GM12865 (cell line): ENCODE data around the gene SDF4.

Source experiments
- DNase-seq: peaks from one replicate; pipeline ENCODE4 v3.0.0; 2010; ENCODE audit warnings: low read depth
- H3K4me3 ChIP-seq: 2 replicates; pipeline ENCODE4 v1.5.1; 2011; ENCODE audit warnings: mild to moderate bottlenecking, low read depth, low read length, control low read depth
- CTCF ChIP-seq: IDR thresholded peaks from 2 replicates; pipeline ENCODE4 v1.5.1; 2011; ENCODE audit warnings: low read length, control low read depth, low read depth, inconsistent platforms; ENCODE audit not compliant: insufficient read depth; ENCODE audit errors: missing control alignments

Gene SDF4

GRCh38 chr1:1212780-1213344 is 18.9 kb downstream of the SDF4 start:
- no peak overlapping the region for H3K4me3 ChIP-seq
- DNase-seq = no peak
- no peak for TF ChIP-seq CTCF

- no peak for DNase-seq
- TF ChIP-seq CTCF = no peak
- no peak overlapping the region for H3K4me3 ChIP-seq
Observed at GRCh38 chr1:1211541-1212441, 20.0 kb downstream of the SDF4 start.

- TF ChIP-seq CTCF = no peak
- no peak overlapping the region for H3K4me3 ChIP-seq
- no peak for DNase-seq
Observed at GRCh38 chr1:1210726-1211540, 20.9 kb downstream of the SDF4 start.

- no peak for TF ChIP-seq CTCF
- no peak overlapping the region for H3K4me3 ChIP-seq
- DNase-seq = no peak
Observed at GRCh38 chr1:1208713-1209433, 22.9 kb downstream of the SDF4 start.

- TF ChIP-seq CTCF = no peak
- H3K4me3 ChIP-seq = no peak overlapping the region
- DNase-seq = no peak
Observed at GRCh38 chr1:1207571-1207892, 24.3 kb downstream of the SDF4 start.

GRCh38 chr1:1206966-1207531 is 24.8 kb downstream of the SDF4 start:
- TF ChIP-seq CTCF = no peak
- no peak overlapping the region for H3K4me3 ChIP-seq
- DNase-seq = no peak
